ENCODE data around the gene GTPBP1. TPM values are rescaled to one million over a fixed set of nuclear protein-coding genes. Genes with fewer than 3 reads are reported as not detected.

Gene GTPBP1
- total RNA-seq, 1 experiment from 2014 or later, result 16.1 TPM

GRCh38 chr22:38766076-38766777 lies 60.5 kb downstream of the GTPBP1 start:
- in situ Hi-C loops (cut with HindIII; ENCODE audit: low pct_unique_long_range_greater_than_20kb, low sequenced_read_pairs), result no loop called here
- peak; percentile 82 for DNase-seq (ENCODE audit: low read depth, low spot score)

GRCh38 chr22:38767313-38767712 lies 61.6 kb downstream of the GTPBP1 start:
- in situ Hi-C loops (cut with HindIII; ENCODE audit: low pct_unique_long_range_greater_than_20kb, low sequenced_read_pairs), result no loop called here
- DNase-seq (ENCODE audit: low read depth, low spot score), result no peak

- in situ Hi-C loops (cut with HindIII; ENCODE audit: low pct_unique_long_range_greater_than_20kb, low sequenced_read_pairs), result no loop called here
Observed at GRCh38 chr22:38768036-38768435, 62.3 kb downstream of the GTPBP1 start.

GRCh38 chr22:38770257-38770949 lies 64.7 kb downstream of the GTPBP1 start:
- in situ Hi-C loops (cut with HindIII; ENCODE audit: low pct_unique_long_range_greater_than_20kb, low sequenced_read_pairs), result no loop called here
- no peak for DNase-seq (ENCODE audit: low read depth, low spot score)

More at GRCh38 chr22:38768036-38768435, 62.3 kb downstream of the GTPBP1 start:
- DNase-seq (ENCODE audit: low read depth, low spot score), result no peak

GRCh38 chr22:38772623-38772873 lies 66.8 kb downstream of the GTPBP1 start:
- in situ Hi-C loops (cut with HindIII; ENCODE audit: low pct_unique_long_range_greater_than_20kb, low sequenced_read_pairs), result no loop called here
- no peak for DNase-seq (ENCODE audit: low read depth, low spot score)

GRCh38 chr22:38773363-38773946 lies 67.7 kb downstream of the GTPBP1 start:
- in situ Hi-C loops (cut with HindIII; ENCODE audit: low pct_unique_long_range_greater_than_20kb, low sequenced_read_pairs), result no loop called here
- DNase-seq (ENCODE audit: low read depth, low spot score), result no peak

GRCh38 chr22:38774496-38775166 lies 68.9 kb downstream of the GTPBP1 start:
- in situ Hi-C loops (cut with HindIII; ENCODE audit: low pct_unique_long_range_greater_than_20kb, low sequenced_read_pairs), result no loop called here
- DNase-seq (ENCODE audit: low read depth, low spot score), result no peak

- in situ Hi-C loops (cut with HindIII; ENCODE audit: low pct_unique_long_range_greater_than_20kb, low sequenced_read_pairs), result no loop called here
- no peak for DNase-seq (ENCODE audit: low read depth, low spot score)
Observed at GRCh38 chr22:38775656-38776055, 69.9 kb downstream of the GTPBP1 start.

- DNase-seq (ENCODE audit: low read depth, low spot score), result no peak
- in situ Hi-C loops (cut with HindIII; ENCODE audit: low pct_unique_long_range_greater_than_20kb, low sequenced_read_pairs), result no loop called here
Observed at GRCh38 chr22:38776086-38776485, 70.3 kb downstream of the GTPBP1 start.

- DNase-seq (ENCODE audit: low read depth, low spot score), result no peak
- in situ Hi-C loops (cut with HindIII; ENCODE audit: low pct_unique_long_range_greater_than_20kb, low sequenced_read_pairs), result no loop called here
Observed at GRCh38 chr22:38777087-38777671, 71.4 kb downstream of the GTPBP1 start.

GRCh38 chr22:38781033-38781432 lies 75.3 kb downstream of the GTPBP1 start:
- no peak for DNase-seq (ENCODE audit: low read depth, low spot score)
- in situ Hi-C loops (cut with HindIII; ENCODE audit: low pct_unique_long_range_greater_than_20kb, low sequenced_read_pairs), result no loop called here

- in situ Hi-C loops (cut with HindIII; ENCODE audit: low pct_unique_long_range_greater_than_20kb, low sequenced_read_pairs), result no loop called here
- DNase-seq (ENCODE audit: low read depth, low spot score), result no peak
Observed at GRCh38 chr22:38782402-38783094, 76.8 kb downstream of the GTPBP1 start.

Small RNAs within 50 kb of the gene (small RNA-seq; reads per million reads assigned to genes)
- 0 reads per million in 2 experiments for gene AL021707.8

Other genes starting within 250 kb of the GTPBP1 start
- 61.9 and 64.9 TPM in 2 replicates for gene KDELR3, start 237.8 kb upstream of the GTPBP1 start, total RNA-seq (2014; rRNA removed; shearing (Covaris generic))
- 308 and 397 TPM in 2 replicates for gene DDX17, start 199.6 kb upstream of the GTPBP1 start, total RNA-seq (2014; rRNA removed; shearing (Covaris generic))
- 0.45 TPM in 1 of 2 replicates, not detected in the other for gene DMC1, start 135.8 kb upstream of the GTPBP1 start, total RNA-seq (2014; rRNA removed; shearing (Covaris generic))
- 1.2 and 1.8 TPM in 2 replicates for gene FAM227A, start 49.6 kb upstream of the GTPBP1 start, total RNA-seq (2014; rRNA removed; shearing (Covaris generic))
- gene CBY1, start 49.3 kb upstream of the GTPBP1 start, total RNA-seq (2014; rRNA removed; shearing (Covaris generic)), result 12.1 and 14.9 TPM in 2 replicates
- gene TOMM22, start 24.0 kb upstream of the GTPBP1 start, total RNA-seq (2014; rRNA removed; shearing (Covaris generic)), result 78.4 and 102 TPM in 2 replicates
- 71.0 and 84.2 TPM in 2 replicates for gene JOSD1, start 5.0 kb upstream of the GTPBP1 start, total RNA-seq (2014; rRNA removed; shearing (Covaris generic))
- gene SUN2, start 50.1 kb downstream of the GTPBP1 start, total RNA-seq (2014; rRNA removed; shearing (Covaris generic)), result 30.0 and 30.7 TPM in 2 replicates
- 14.4 and 16.7 TPM in 2 replicates for gene DNAL4, start 88.2 kb downstream of the GTPBP1 start, total RNA-seq (2014; rRNA removed; shearing (Covaris generic))
- 2.0 and 2.4 TPM in 2 replicates for gene NPTXR, start 138.1 kb downstream of the GTPBP1 start, total RNA-seq (2014; rRNA removed; shearing (Covaris generic))
- gene CBX6, start 166.3 kb downstream of the GTPBP1 start, total RNA-seq (2014; rRNA removed; shearing (Covaris generic)), result 38.1 and 40.7 TPM in 2 replicates

All from SK-MEL-5 (cell line).